NCI-H345 treated with DMSO at 0.1 percent for 48 hours (cell line): ENCODE data around the gene KIAA1191.

Experiments used
- DNase-seq: peaks from one replicate; lab custom pipeline; 2025; ENCODE audit not compliant: unreplicated experiment; lab: John Stamatoyannopoulos, UW

KIAA1191 gene

DNA sequence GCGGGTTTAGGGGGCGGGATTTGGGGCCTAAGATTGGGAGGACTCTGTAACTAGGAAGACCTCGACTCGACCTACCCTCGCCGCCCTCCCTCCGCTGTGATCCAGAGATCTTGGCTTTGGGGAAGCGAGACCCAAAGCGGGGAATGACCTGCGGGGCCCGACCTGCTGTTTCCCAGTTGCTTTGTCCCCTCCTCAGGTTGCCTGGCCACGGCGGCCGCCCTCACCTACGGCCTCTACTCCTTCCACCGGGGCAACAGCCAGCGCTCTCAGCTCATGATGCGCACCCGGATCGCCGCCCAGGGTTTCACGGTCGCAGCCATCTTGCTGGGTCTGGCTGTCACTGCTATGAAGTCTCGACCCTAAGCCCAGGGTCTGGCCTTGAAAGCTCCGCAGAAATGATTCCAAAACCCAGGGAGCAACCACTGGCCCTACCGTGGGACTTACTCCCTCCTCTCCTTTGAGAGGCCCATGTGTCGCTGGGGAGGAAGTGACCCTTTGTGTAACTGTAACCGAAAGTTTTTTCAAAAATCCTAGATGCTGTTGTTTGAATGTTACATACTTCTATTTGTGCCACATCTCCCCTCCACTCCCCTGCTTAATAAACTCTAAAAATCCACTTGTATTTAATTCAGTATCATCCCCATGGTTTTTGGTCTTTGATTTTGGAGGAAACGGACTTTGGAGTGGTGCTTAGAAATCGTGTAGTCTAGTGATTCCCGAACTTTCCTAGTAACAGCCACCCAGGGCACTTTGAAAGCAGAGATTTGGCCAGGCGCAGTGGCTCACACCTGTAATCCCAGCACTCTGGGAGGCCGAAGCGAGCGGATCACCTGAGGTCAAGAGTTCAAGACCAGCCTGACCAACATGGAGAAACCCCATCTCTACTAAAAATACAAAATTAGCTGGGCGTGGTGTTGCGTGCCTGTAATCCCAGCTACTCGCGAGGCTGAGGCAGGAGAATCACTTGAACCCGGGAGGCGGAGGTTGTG is 27.9 kb upstream of the KIAA1191 start:
- DNase-seq, result peak; percentile 55

DNA sequence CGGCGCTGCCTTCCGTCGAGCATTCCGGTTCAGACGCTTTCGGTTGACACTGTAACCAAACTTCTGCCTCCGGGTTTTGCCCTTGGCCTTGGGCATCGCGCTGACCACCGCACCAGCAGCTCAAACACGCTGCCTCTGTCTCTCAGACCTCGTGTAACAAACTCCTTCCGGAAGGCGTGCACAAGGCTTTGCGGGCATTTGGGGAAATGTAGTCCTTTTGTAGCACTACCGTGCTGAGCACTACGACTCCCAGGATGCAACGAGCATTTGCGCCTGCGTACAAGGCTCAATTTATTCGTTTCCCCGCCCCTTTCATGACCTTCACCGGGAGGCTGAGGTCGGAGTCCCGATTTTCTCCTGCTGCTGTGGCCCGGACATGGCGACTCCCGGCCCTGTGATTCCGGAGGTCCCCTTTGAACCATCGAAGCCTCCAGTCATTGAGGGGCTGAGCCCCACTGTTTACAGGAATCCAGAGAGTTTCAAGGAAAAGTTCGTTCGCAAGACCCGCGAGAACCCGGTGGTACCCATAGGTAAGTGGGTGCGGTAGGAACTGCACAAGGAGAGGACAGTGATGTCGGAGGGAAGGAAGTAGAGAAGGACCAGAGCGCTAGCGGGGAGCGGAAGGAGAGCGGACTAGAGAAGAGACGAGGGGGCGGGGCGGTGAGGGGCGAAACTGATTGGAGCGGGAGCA is 27.0 kb upstream of the KIAA1191 start, which contains the start of the genes HIGD2A and NOP16:
Gene HIGD2A, plus strand, starts transcription at position 308 of the 691 bp plus-strand sequence. Its CDS starts 69 bp downstream, at position 377.
Gene NOP16, minus strand, starts transcription at position 155 of the 691 bp plus-strand sequence. Its CDS starts 59 bp downstream, at position 96.
- peak; percentile 97 for DNase-seq

DNA sequence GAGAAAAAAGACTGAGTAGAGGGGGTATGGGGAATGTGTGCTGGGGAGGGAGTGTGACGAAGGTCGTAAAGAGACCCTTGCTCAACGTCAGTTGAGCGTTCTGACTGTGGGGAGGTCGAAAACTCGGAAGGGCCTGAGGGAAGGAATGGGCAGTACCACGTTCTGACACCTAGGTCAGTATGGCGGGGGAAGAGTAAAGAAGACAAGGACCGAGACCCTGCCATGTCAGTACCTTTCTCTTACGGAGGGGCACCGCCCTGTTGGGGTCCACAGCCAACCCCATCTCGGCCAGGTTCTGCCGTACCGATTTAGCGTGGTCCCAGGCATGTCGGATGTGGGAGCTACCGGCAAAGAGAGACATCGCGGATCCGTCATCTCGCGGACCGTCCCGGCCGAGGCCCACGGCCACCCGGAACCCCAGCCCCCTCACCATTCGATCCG is 26.5 kb upstream of the KIAA1191 start:
- no peak for DNase-seq

DNA sequence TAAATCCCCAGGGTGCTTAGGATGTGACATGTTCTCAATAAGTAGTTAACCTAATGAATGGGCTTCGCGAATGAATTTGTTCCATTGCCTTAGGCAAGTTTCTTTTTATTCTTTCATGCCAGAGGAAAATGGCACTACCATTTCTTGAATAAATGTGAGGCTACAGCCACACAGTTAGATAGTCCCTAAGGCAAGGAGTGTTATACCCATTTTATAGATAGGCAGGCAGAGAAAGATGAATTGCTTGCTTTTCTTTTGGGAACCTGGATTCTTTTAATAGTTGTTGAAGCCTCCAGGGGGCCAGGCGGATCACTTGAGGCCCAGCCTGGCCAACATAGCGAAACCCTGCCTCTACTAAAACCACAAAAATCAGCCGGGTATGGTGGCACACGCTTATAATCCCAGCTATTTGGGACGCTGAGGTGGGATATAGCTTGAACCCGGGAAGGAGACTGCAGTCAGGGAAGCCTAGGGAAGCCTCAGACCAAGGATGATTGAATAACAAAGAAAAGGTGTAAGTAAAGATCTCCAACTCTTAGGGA is 25.9 kb upstream of the KIAA1191 start:
- no peak for DNase-seq

DNA sequence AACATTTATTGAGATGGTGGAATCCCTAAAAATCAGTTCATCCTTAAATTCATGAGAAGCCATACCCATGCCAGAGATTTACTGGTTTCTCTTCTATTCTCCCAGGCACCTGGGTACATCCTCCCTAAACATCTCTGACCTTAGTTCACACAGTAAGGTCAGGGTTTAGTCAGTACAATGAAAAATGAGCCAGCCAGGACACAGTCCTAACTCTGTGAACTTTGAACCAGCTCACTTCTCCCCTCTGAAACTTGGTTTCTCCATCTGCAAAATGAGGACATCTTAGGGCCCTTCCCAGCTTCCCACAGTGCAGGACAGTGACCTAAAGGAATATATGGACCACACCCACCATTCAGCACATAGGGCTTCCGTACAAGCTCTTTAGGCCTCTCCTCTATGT is 24.9 kb upstream of the KIAA1191 start:
- DNase-seq, result no peak

DNA sequence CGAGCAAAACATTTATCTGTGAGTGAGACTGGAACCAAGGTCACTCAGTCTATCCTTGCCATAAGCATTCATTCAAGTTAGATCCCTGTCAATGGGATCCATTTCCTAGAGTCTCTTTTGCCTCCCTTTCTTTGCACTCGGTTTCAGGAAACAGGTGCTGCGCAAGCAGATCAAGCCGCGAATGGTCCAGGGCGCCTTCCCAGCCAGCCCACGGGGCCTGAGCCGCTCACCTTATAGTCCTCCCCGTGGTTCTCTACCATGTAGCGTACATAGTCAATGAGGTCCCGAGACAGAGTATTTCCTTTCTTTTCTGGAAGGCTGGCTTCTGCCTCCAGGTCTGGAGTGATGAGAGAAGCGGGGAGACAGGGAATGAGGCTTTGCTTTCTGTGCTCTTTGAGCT is 23.4 kb upstream of the KIAA1191 start:
- no peak for DNase-seq

DNA sequence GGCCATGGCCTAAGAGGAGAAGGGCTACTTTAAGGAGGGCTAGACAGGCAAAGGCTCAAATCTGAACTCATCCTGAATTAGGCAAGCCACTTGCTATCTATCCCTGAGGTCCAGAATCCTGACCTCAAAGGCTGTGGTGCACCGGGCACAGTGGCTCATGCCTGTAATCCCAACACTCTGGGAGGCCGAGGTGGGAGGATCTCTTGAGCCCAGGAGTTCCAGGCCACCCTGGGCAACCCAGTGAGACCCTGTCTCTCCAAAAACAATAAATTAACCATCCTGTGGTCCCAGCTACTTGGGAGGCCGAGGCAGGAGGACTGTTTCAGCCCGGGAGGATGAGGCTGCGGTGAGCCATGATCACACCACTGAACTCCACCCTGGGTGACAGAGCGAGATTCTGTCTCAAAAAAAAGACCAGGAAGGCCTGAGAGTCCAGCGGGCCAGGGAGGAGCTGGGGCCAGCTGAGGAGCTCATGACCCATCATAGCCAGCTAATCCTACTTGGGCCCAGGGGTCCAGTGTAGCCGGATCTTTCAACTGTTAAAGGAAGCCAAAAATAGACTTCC is 22.9 kb upstream of the KIAA1191 start:
- DNase-seq, result no peak

DNA sequence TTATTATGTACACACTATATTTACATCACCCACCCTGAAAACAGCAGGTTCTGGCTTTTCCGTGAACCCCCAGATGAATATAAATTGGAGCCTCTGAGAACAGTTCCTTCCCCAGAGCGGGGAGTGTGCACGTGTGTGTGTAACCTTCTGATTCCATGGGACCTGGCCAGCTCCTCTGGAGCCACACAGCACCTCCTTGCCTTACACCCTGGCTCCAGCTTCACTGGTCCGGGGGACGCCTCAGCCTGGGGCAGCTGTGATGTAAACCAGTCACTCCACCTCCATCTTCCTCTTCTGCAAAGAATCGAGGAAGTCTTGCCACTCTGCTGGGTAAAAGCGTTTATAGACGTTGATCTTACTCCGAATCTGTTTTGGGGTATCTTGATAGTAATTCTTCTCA is 22.4 kb upstream of the KIAA1191 start:
- DNase-seq, result no peak

DNA sequence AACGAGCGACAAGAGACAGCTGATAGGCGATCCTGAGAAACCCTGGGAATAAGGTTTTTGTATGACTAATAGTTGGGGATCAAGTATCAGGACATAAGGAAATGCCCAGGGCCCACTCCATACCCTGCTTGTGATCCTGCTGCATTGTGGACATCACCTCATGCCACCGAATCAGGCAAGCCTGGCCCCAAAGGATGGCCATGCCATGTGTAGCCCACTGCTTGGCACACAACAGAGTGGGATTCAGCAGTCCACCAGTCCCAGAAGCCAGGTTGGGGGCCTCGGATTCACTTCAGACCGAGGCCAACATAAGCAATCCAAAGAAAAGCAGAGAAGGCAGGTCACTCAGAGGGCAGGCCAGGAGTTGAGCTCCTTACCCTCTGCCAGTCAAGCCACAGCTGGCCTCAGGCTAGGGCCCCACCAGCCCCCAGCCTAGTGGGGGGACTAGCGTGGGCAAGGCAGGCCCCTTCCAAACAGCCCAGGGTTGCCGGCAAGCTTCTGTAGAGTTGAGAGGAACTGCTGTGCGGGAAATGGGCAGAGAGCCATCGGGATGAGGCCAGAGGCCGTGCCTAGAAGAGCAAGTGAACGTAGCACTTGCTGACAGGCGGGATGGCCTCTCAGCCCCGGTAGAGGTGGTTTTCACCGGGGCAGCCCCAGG is 21.8 kb upstream of the KIAA1191 start:
- no peak for DNase-seq

DNA sequence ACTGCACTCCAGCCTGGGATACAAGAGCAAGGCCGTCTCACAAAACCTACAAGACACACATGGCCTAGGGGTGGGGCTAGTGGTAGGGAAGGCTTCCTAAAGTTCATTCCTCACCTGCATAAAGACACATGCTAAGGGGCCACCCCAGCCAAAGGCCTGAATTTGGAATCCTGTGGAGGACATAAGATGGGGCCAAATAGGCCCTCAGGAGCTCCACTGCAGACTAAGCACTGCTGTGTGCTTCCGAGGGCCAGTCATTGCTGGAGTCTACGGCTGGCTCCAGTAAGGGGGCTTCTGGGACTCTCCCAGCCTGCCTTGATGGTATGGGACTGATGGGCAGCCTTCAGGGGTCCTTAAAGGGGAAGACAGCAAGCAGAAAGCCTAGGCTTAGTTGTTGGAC is 21.2 kb upstream of the KIAA1191 start:
- no peak for DNase-seq

DNA sequence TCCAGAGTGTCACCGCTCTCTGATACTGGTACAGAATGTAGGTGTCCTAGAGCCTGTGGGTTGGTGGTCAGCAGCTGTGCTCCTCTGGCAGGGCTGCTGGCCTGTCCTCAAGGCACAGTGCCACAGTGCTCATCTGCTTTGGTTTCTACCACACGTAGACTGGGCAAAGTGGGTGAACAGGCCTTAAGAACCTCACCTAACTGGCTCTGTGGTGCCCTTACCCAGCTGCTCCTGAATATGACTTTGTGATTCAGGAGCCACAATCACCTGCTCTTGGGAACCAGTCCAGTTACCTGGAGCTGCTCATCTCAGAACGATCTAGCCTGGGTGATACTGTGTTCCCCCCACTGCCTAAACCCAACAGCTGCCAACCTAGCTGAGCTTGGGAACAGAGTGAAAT is 20.4 kb upstream of the KIAA1191 start:
- no peak for DNase-seq

DNA sequence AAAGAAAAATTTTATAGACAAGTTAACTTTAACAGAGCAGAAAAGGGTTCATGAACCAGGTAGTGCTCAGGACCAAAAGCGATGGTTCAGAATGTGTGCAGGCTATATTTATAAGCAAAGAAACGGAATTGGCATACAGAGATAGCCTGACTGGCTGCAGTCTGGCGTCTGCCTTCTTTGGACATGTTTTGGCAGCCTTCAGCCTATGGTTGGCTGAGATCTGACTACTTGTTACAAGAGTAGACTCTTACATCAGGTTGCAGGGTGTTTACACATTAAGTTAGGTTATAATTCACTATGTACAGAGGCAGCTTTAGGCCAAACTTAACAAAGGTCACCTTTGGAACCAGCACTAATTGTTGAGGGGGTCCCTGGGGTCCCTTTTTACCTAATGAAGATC is 19.9 kb upstream of the KIAA1191 start:
- DNase-seq, result no peak

DNA sequence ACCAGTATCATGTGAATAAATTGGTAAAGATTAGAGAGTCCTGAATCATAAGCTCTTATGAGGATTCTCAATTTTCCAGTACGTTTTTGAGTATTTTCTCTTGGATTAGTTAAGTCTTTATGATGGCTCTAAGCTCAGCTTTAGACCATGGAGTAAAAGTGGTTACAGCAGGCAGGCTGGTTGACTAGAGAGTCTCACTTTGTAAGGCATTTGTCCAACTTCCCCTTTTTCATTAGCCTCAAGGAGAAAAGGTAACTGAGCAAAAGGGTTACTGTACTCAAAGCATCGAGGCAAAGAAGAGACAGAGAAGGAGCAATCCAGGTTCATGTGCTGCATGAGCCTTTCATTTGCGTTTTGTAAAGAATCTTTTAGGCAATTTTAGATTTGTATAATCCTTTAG is 18.3 kb upstream of the KIAA1191 start:
- DNase-seq, result no peak

DNA sequence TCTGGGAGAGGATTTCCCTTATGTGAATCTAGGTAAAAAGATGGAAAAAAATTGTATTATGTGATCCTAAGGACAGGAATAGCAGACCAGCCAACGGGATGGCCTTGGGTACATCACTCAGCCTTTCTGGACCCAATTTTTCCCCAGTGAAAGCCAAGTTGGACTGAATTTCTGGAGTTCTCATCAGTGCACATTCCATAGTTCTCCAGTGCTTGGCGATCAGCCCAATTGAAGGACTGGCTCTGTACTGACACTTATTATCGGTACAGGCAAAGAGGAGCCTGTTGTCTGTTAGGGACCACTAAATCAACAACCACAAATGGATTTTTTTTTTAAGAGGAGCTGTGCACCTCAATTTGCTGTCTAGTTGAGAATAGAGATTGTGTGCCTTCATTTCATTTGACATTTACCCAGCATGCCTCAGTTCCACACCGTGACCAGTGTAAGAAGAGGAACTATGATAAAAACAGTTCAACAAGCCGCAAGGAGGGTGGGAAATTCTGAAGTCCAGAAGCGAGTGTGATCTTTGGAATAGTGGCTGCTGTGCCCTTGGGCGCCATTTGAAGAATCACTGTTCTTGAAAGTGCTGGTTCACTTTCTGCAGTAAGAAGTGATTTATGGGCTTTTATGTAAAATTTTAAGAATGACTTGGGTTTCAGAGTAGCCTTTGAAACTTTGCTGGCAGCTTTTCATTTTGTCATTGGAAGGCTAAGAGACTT is 11.7 kb upstream of the KIAA1191 start:
- DNase-seq, result no peak

DNA sequence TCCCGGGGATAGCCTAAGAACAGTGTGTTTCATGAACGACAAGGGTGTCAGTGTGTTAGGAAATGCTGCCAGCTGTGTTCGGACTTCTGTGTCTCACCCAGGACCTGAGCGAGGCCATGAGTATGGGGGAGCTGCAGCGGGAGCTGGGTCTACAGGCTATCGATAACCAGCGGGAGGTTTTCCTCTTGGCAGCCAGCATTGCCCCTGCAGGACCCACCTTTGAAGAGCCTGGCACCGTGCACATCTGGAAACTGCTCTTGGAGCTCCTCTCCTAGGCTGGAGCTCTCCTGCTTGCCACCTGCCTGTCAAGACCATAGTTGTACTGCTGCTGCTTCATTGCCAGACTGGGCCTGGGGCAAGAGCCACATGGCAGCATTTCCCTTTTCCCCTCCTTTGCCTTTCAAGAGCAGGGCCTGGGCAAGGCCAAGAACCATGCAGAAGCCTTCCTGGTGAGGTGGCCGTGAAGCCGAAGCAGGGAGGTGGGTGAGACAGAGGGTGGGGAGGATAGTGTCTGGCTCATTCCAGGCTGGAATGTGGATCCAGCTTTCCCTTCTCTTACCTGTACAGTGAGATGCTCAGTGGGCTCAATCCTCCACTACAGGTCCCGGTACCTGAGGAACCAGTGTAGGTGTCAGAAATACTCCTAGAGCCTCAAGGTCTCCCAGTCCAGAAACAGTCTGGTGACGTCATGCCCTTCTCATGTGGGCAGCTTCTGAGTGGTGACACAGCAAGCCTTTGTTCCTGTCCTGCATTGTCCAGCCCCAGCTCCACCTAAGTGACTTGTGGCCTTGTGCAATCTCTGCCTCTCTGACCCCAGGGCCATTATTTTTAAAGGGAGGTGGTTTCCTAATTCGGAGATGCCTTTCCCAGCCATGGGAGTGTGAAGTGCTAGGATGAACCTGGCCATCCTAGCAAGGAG is 10.3 kb upstream of the KIAA1191 start:
- DNase-seq, result no peak

DNA sequence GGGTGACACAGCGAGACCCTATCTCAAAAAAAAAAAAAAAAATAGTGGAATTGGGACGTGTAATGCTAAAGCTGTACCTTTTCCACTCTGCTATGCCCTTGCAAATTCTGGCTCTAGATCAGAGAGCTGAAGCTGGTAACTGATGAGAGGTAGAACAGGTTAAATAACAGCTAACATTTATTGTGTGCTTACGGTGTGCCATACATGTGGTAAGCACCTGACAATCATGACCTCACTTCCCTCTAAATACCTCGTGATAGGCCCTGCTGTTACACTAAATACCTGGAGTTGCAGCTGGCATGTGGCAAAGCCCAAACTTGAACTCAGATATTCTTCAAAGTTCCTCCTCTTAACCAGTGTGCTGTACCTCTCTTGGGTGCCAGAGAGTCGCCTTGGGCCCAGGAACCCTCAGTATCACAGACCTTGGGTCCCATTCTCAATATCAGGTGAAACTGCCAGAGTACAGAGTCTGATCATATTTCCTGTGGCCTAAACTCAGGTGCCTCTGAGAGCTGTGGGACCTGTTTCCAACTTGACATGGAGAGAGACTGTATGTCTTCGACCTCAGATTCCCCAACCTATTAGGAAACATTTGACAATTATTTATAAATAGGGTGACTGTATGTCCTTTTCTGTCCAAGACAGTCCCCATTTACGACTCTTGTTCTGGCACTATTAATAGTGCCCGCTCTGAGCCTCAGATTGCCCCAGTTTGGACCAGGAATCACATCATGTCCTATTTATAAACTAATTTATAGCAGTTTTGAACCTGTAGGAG is 8.6 kb upstream of the KIAA1191 start:
- DNase-seq, result no peak

DNA sequence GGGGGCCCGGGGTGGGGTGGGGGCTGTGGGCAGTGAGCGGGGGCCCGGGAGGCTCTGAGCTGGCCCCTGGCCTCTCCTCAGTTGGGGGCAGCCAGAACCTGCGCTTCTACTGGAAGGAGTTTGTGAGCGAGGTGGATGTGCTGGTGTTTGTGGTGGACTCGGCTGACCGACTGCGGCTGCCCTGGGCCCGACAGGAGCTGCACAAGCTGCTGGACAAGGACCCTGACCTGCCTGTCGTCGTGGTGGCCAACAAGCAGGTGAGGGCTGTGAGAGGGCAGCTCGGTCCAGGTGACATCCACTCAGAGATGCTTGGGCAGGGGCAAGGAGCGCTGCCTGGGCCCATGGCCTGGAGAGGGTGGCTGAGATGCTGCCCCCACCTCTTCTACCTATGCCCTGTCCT is 7.2 kb upstream of the KIAA1191 start:
- no peak for DNase-seq

DNA sequence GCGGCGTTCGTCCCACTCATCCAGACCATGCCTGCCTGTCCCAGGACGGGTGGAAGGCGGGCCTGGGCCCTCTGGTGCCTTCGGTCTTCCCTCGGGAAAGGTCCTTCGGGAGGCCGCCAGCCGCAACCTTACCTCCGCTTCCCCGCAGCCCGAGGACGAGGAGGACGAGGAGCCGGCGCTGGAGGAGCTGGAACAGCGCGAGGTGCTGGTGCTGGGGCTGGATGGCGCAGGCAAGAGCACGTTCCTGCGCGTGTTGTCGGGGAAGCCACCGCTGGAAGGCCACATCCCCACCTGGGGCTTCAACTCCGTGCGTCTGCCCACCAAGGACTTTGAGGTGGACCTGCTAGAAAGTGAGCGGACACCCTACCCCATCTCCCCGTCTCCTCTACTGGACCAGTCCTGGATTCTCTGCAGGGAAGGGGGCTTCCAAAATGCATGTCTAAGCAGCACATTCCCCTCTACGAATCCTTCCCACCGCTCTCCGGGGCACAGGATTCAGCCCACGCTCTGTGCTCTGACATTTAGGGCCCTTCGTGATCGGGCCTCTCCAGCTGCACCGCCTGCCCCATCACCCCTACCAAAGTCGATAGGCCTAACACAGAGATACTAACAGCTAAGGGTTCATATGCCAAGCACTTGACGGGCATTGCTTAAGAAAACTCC is 4.8 kb upstream of the KIAA1191 start:
- no peak for DNase-seq
